Lung (tissue), 12 donors: ENCODE data around the gene PDE8B. TPM values are rescaled to one million over a fixed set of nuclear protein-coding genes. Genes with fewer than 3 reads are reported as not detected.

Experiments
- ATAC-seq: fragments of 200-7000 bp; cut with Tn5 transposase; one replicate; pipeline ENCODE4 v1.9.1; 2020; ENCODE audit warnings: moderate number of reproducible peaks; ENCODE audit not compliant: insufficient read depth, low FRiP score
- DNase-seq, 3 donors: peaks; one replicate each; pipeline ENCODE4 v3.0.0-alpha.2; 2013 to 2017
- H3K27ac ChIP-seq, 2 donors: one replicate each; pipeline ENCODE4 v1.5.1; 2013; ENCODE audit warnings: mild to moderate bottlenecking in 2 of 2, moderate library complexity in 2 of 2, control low read depth in 1 of 2, inconsistent platforms in 1 of 2, low read depth in 1 of 2, low read length in 1 of 2
- H3K27me3 ChIP-seq, 3 donors: one replicate each; pipeline ENCODE4 v1.5.1; 2013; ENCODE audit warnings: low read length in 2 of 3; ENCODE audit not compliant: control insufficient read depth in 3 of 3, insufficient read depth in 3 of 3
- H3K36me3 ChIP-seq, 4 donors: one replicate each; pipeline ENCODE4 v1.5.1; 2013; ENCODE audit warnings: low read length in 4 of 4, mild to moderate bottlenecking in 1 of 4, moderate library complexity in 1 of 4; ENCODE audit not compliant: control insufficient read depth in 4 of 4, insufficient read depth in 4 of 4
- H3K4me1 ChIP-seq, 5 donors: one replicate each; pipeline ENCODE4 v1.5.1; 2013; ENCODE audit warnings: low read length in 5 of 5, mild to moderate bottlenecking in 2 of 5, moderate library complexity in 1 of 5; ENCODE audit not compliant: control insufficient read depth in 5 of 5, insufficient read depth in 5 of 5
- H3K4me3 ChIP-seq: one replicate; pipeline ENCODE4 v1.5.1; 2013; ENCODE audit warnings: mild to moderate bottlenecking, control low read depth, moderate library complexity
- H3K9ac ChIP-seq, 2 donors: one replicate each; pipeline ENCODE4 v1.5.1; 2013; ENCODE audit warnings: low read length in 2 of 2, control low read depth in 1 of 2; ENCODE audit not compliant: insufficient read depth in 1 of 2
- H3K9me3 ChIP-seq, 4 donors: one replicate each; pipeline ENCODE4 v1.5.1; 2013; ENCODE audit warnings: low read length in 3 of 4, mild to moderate bottlenecking in 1 of 4, moderate library complexity in 1 of 4; ENCODE audit not compliant: control insufficient read depth in 4 of 4, insufficient read depth in 3 of 4
- WGBS, 2 donors: extraction: QIAGEN DNeasy Blood & Tissue Kit; methylation state at CpG; one replicate each; pipeline ENCODE4 v1.1.7; 2013; 5-methylcytosine and 5-hydroxymethylcytosine counted together
- polyA plus RNA-seq, 2 donors: library from polyadenylated mRNA; stranded (reverse); fragments of 200-250 nt; gene quantifications; one replicate each; pipeline ENCODE4 v1.2.1, GENCODE V29; 2013
- total RNA-seq, 2 donors: library from RNA; depleted of rRNA in 1 of 2; stranded (reverse); fragments of >200 nt in 1 of 2; gene quantifications; one replicate each; pipeline ENCODE4 v1.2.1, GENCODE V29; 2014 to 2021
- TF ChIP-seq, protein P1 (sequence below): IDR thresholded peaks from 2 replicates; pipeline ENCODE4 v1.5.1; 2012; ENCODE audit warnings: mild to moderate bottlenecking; ENCODE audit errors: control extremely low read depth, extremely low read depth
- donor health status: control.
- donor health status: control.
- donor health status: Bipolar disorder and iron deficiency.
- donor health status: healthy.
- donor health status: DM: yes; HTN: yes; CAD: no.

Gene PDE8B
- total and polyA plus RNA-seq, 4 donors, result 1.6 to 10.6 (median 2.1) TPM

DNA sequence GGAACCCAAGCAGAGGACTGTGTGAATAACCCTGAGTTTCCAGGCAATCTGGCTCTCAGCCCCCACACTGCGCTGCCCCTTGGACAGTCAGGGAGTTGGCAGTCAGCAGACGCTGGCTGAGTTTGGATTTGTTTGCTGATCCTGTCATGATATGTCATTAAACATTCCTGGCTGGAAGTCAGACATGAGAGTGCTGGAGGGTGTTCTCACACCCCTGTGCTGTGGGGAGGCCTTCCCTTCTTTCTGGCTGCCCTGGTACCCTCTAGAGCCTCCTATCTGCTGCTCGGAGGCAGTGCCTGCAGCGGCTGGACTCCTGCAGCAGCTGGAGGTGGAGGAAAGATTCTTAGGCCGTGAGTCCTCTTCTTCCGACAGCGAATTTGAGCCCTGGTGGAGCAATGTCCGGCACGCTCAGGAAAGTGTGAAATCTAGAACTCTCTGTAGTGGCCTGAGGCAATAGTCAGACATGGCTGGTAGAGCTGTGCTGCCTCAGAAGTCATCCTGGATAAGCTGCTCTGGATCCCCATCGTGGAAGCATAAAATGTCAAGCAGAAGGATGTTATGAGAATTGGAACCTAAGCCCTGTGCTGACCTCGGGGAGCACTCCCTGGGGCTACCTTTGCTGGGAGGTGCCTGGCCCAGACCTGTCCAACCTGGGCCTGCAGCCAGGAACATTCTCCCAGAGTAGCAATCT lies 72.0 kb downstream of the PDE8B start:
- peak; percentile 79 to 89 (median 89) for DNase-seq
- ATAC-seq, result peak; percentile 52
- Histone ChIP-seq H3K27me3 (no peaks in the 10 kb centered on the region), H3K4me1 (peaks cover 0 to 21% (median 12%) of the 10 kb centered on the region in 5 donors), H3K9me3 (no peaks in the 10 kb centered on the region), H3K4me3 (no peak overlapping the region), H3K36me3 (no peaks in the 10 kb centered on the region), H3K27ac (no peak overlapping the region), H3K9ac (no peak overlapping the region)
- WGBS, 2 donors, result 74 to 87% methylated on average over 11 of the region's 11 CpGs
- TF ChIP-seq, protein P1, sequence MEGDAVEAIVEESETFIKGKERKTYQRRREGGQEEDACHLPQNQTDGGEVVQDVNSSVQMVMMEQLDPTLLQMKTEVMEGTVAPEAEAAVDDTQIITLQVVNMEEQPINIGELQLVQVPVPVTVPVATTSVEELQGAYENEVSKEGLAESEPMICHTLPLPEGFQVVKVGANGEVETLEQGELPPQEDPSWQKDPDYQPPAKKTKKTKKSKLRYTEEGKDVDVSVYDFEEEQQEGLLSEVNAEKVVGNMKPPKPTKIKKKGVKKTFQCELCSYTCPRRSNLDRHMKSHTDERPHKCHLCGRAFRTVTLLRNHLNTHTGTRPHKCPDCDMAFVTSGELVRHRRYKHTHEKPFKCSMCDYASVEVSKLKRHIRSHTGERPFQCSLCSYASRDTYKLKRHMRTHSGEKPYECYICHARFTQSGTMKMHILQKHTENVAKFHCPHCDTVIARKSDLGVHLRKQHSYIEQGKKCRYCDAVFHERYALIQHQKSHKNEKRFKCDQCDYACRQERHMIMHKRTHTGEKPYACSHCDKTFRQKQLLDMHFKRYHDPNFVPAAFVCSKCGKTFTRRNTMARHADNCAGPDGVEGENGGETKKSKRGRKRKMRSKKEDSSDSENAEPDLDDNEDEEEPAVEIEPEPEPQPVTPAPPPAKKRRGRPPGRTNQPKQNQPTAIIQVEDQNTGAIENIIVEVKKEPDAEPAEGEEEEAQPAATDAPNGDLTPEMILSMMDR, result no peak

DNA sequence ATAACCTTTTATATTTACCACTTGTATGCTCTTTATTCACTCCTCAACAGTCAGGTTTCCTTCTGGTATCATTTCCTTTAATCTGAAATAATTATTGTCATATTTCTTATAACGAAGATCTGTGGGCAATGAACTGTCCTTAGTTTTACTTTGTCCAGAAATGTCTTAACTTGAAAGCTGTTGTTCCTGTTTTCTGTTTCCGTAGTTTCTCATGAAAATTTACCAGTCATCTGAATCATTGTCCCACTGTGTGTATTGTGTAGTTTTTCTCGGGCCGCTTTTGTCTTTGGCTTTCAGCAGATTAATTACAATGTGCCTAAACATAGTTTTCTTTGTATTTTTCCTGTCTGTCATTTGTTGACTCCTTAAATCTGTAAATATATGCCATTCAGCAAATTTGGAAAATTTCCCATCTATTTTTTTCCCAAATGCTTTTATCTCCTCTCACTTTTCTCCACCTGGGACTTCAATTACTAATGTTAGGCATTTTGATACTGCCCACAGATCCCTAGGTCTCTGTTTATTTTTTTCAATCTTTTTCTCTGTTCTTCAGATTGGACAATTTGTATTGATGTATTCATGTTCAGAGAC lies 74.9 kb downstream of the PDE8B start:
- no peak for ATAC-seq
- WGBS, 2 donors, result 60 to 74% methylated on average over 4 of the region's 4 CpGs
- H3K36me3 ChIP-seq, result no peaks in the 10 kb centered on the region
- no peak overlapping the region for H3K27ac ChIP-seq
- TF ChIP-seq, protein P1, result no peak
- no peak overlapping the region for H3K9ac ChIP-seq
- no peak for DNase-seq
- no peaks in the 10 kb centered on the region for H3K27me3 ChIP-seq
- no peak overlapping the region for H3K4me3 ChIP-seq
- peaks cover 0 to 2% (median 0%) of the 10 kb centered on the region in 4 donors for H3K9me3 ChIP-seq
- peaks cover 0 to 25% (median 12%) of the 10 kb centered on the region in 5 donors for H3K4me1 ChIP-seq

DNA sequence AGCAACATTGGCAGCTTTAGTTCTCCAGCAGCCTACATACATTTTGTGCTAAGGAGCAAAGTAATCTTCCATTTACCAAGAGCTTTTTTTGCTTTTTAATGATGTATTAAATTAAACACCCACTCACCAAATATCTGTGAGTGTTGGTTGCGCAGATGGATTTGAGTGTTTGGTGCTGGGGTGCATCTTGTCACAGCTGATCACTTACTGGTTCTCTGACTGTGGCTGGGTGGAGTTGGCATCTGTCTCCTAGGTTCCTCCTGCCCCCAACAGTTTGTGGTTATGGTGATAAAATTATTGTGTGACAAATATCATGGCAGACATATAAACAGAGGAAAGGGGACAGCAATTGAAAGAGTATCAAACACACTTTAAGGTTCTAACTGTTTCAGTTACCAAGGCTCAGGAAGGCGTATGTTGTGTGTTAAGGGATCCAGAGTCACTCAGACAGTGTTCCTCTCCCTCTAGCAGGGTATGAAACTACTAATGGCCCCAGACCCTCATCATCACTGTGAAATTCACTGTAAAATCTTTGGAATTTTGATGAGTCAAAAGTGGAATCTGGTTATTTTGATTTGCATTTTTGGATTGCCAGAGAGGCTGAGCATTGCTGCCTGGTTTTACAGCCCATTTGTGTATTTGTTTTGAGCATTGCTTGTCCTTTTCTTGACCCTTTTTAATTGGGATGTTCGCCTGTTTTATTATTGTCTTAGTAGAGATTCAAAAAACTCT lies 81.7 kb downstream of the PDE8B start:
- Histone ChIP-seq H3K4me3 (no peak overlapping the region), H3K27me3 (no peaks in the 10 kb centered on the region), H3K9me3 (peaks cover 0 to 2% (median 0%) of the 10 kb centered on the region in 4 donors), H3K36me3 (no peaks in the 10 kb centered on the region), H3K27ac (no peak overlapping the region), H3K4me1 (peaks cover 0 to 21% (median 0%) of the 10 kb centered on the region in 5 donors), H3K9ac (no peak overlapping the region)
- peak; percentile 76 to 92 (median 90) for DNase-seq
- 86 to 92% methylated on average over 3 of the region's 3 CpGs for WGBS, 2 donors
- TF ChIP-seq, protein P1, result no peak
- no peak for ATAC-seq
